Ectodermal cell (in vitro differentiated cells): ENCODE measurements around the gene ZCCHC24.
"Not testable (repeated sequence)": the region's sequence is repeated elsewhere in the genome, so short reads cannot be mapped to it uniquely, and the experiment has no call there.

Experiments used
- H3K27ac ChIP-seq: 2 replicates; pipeline ENCODE4 v1.7.0; 2013; ENCODE audit warnings: mild to moderate bottlenecking, low read depth, low read length; ENCODE audit not compliant: insufficient read depth, poor library complexity, severe bottlenecking
- H3K27me3 ChIP-seq: 2 replicates; pipeline ENCODE4 v1.7.0; 2013; ENCODE audit warnings: mild to moderate bottlenecking, low read length; ENCODE audit not compliant: insufficient read depth, control insufficient read depth, poor library complexity, severe bottlenecking
- H3K36me3 ChIP-seq: one replicate; pipeline ENCODE4 v1.7.0; 2013; ENCODE audit warnings: low read length; ENCODE audit not compliant: control insufficient read depth, insufficient read depth
- H3K4me1 ChIP-seq: one replicate; pipeline ENCODE4 v1.7.0; 2013; ENCODE audit warnings: low read length; ENCODE audit not compliant: control insufficient read depth, insufficient read depth
- H3K4me3 ChIP-seq: 2 replicates; pipeline ENCODE4 v1.7.0; 2013; ENCODE audit warnings: low read depth, low read length, control low read depth; ENCODE audit not compliant: insufficient read depth
- H3K9me3 ChIP-seq: 2 replicates; pipeline ENCODE4 v1.7.0; 2013; ENCODE audit warnings: mild to moderate bottlenecking, low read length, moderate library complexity; ENCODE audit not compliant: control insufficient read depth
- WGBS, 2 experiments: methylation state at CpG; one replicate each; pipeline ENCODE4 v1.1.7; 2013; ENCODE audit warnings: missing lambda C conversion rate in 2 of 2; 5-methylcytosine and 5-hydroxymethylcytosine counted together

ZCCHC24 gene

DNA sequence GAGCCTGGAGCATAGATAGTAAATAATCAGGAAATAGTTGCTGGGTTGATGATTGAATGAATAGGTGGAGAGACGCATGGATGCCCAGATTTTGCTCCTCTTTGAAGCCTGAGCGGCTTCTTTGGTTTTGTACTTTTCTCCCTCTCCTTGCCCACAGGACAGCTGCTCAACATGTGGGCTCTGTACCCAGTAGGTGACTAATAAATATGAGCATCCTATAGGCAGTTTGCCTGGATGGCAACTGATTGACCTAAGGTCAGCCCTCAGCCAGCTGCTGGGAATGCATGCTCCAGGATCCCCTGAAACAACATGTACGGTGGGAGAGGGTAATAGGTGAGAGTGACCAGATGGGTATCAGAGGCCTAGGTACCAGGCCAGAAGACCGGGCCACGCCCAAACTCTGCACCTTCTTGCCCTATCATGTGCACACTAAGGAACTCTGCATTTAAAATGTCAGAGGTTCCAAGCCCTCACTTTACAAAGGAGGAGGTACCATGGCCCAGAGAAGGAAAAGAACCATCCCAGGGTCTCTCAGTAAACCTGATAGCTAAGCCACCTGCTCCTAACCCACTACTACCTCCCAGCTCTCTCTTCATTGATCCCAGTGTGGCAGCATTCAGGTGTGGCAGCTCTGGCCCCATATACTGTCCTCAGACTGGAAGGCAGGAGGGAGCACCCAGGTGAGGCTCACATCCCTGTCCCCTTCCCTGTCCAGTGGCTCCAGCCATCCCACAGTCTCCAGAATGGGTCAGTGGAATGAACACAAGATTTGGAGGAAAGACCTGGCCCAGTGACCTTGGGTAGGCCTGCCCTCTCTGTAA lies 2.7 kb upstream of the ZCCHC24 start:
- WGBS, 2 experiments: 90 to 93% methylated on average over 5 of the region's 5 CpGs
- H3K27me3 ChIP-seq: peaks cover 19% of the 10 kb centered on the region
- H3K27ac ChIP-seq: no peak overlapping the region
- H3K4me1 ChIP-seq: peaks cover 24% of the 10 kb centered on the region
- no peaks in the 10 kb centered on the region for H3K36me3 ChIP-seq
- no peaks in the 10 kb centered on the region for H3K9me3 ChIP-seq
- H3K4me3 ChIP-seq: no peak overlapping the region

DNA sequence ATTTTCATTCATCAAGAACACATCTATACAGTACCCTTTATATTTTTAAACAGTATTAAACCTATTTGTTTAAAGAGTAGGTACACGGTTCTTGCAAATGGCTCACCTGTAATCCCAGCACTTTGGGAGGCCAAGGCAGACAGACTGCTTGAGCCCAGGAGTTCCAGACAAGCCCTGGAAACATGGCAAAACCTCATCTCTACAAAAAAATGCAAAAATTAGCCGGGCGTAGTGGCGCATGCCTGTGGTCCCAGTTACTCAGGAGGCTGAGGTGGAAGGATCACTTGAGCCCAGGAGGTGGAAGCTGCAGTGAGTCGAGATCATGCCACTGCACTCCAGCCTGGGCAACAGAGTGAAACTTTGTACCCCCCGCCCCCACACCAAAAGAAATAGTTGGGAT lies 1.8 kb upstream of the ZCCHC24 start:
- H3K36me3 ChIP-seq, H3K9me3 ChIP-seq, H3K27ac ChIP-seq, H3K4me3 ChIP-seq: not testable (repeated sequence)
- peaks cover 22% of the 10 kb centered on the region for H3K4me1 ChIP-seq
- H3K27me3 ChIP-seq: peaks cover 20% of the 10 kb centered on the region
- 88% methylated on average over 6 of the region's 6 CpGs for WGBS, 2 experiments

DNA sequence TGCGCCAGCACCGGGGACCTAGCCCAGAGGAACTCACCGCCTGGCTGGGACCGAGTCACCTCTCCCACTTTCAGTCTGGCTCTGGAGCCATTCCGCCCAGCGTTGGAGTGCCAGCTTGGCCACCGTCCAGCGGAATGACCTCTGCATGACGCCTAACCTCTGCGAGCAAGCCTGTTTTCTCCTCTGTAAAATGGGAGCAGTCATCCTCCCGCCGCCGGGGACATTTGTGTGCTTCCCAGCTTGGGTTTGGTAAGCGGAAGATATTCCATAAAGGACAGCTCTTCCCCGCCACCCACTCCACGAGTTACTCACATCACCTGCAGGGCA lies 1.3 kb upstream of the ZCCHC24 start:
- Histone ChIP-seq H3K27ac (no peak overlapping the region), H3K27me3 (peaks cover 20% of the 10 kb centered on the region), H3K9me3 (no peaks in the 10 kb centered on the region), H3K4me1 (peaks cover 22% of the 10 kb centered on the region), H3K4me3 (peak overlapping the region; percentile 63), H3K36me3 (no peaks in the 10 kb centered on the region)
- 22% methylated on average over 16 of the region's 16 CpGs for WGBS, 2 experiments

DNA sequence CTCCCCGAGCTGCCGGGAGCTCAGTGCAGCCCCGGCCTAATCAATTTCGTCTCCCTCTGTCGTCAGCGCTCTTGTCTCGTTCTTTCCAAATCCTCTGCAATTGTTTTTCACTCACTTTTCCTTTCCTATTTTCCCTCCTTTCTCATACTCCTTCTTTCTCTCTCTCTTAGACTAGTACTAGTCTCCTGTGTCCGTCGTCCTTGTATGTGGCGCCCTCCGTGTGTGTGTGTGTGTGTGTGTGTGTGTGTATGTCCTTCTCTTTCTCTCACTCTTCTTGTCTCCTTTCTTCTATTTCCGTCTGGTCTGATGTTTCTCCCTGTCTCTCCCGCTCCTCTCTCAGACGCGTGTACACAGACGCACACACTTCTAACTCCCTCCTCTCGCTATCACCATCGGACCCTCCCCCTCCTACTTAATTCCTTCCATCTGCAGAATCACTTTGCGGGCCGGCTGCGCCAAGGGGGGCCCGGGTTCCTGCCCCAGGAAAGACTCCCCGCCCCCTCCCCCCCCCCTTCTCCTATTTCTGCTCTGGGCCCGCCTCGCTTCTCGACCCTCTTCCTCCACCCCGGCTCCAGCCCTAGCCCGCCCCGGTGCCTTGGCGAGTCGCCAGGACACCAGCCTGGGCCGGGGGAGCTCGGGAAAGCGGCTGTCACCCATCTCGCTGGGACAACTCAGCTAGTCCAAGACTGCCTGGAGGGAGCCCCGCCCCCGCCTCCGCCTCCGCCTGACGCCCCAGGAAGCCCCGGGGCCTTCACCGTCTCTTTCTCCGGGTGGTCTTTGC lies 743 bp upstream of the ZCCHC24 start:
- WGBS, 2 experiments: 0% methylated on average over 38 to 39 of the region's 43 CpGs
- H3K36me3 ChIP-seq: no peaks in the 10 kb centered on the region
- peaks cover 20% of the 10 kb centered on the region for H3K27me3 ChIP-seq
- peak overlapping the region; percentile 63 for H3K4me3 ChIP-seq
- H3K9me3 ChIP-seq: no peaks in the 10 kb centered on the region
- H3K4me1 ChIP-seq: peaks cover 22% of the 10 kb centered on the region
- peak overlapping the region; percentile 71 for H3K27ac ChIP-seq

DNA sequence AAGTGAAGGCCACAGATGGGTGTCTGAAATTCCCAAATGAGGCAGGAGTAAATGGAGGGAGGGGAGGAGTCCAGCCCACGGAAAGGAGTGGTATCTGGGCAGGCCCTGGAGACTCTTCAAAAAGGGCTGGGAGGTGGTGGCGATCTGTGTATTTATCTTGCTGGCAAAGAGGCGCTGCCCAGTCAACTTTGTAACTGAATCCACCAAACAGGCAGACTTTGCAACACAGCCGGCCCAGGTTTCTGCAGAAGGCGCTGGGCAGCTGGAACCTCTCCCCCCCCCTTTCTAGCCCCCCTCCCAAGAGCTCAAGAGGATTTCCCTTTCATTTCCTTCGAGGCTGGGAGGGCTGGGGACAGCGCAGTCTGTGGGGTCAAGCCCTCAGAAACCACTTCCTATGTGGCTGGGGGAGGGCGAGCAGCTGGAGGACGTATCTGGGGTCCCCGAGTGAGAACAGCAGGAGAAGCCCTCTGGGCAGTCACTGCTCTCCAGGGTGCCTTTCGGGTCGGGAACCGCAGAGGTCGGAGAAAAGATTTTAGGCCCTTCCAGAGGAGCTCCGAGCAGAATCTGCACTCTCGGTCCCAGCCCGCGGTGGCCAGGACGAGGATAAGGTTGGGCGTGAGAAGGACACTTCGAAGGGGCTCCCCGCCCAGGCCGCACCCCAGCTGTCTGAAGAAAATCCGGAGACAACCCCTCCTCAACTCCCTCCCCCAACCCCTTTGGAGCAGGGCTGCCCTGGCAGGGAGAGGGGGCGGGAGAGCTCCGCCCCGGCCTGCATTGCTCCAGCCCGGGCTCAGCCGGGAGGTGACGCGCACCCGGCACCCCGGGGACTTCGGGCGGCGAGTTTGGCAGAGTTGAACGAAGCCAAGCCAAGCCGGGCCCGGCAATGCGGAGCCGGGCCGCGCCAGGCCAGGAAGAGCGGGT lies 965 bp downstream of the ZCCHC24 start:
- no peak overlapping the region for H3K27ac ChIP-seq

DNA sequence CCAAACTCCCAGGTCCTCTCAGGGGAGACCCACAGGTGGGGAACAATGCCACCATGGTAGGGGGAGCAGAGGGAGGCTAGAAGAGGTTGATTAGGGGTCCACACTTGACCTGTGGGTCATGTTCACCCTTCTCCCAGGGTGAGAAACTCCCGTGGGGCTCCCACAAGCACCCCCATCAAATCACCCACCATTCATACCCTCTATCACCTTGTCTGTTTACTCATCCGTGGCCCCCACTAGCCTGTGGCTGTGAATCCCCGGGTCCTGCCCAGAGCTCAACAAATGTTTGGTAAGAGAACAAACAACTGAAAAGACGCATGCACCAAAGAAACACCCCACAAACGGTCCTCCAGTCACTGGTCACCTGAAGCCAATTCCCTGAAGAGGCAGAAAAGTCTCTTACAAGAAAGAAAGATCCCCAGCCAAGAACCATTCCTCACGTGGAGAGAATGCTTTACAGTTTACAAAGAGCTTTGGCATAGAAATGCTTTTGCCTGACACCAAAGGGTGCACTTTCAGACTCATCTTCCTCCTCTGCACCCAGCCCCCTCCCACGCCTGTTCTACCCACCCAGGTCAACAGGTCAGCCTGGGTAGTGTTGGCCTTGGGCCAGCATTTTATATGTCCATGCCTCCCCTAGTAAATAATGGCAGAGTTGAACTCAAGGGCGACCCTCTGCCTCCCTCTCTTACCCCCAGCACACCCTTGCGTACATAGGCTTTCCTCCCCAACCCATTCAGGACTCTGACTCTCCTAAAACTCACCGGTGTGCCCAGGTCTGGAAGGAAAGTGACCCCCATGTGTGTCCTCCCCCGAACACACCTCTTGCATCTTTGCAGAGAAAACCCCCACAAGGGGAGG lies 1.9 kb downstream of the ZCCHC24 start:
- H3K4me3 ChIP-seq: peak overlapping the region; percentile 63

More for the DNA sequence above, 965 bp downstream of the ZCCHC24 start:
- WGBS, 2 experiments: 1 to 2% methylated on average over 44 of the region's 44 CpGs
- Histone ChIP-seq H3K9me3 (no peaks in the 10 kb centered on the region), H3K4me1 (peaks cover 18% of the 10 kb centered on the region), H3K4me3 (peak overlapping the region; percentile 63), H3K36me3 (no peaks in the 10 kb centered on the region), H3K27me3 (peaks cover 20% of the 10 kb centered on the region)

DNA sequence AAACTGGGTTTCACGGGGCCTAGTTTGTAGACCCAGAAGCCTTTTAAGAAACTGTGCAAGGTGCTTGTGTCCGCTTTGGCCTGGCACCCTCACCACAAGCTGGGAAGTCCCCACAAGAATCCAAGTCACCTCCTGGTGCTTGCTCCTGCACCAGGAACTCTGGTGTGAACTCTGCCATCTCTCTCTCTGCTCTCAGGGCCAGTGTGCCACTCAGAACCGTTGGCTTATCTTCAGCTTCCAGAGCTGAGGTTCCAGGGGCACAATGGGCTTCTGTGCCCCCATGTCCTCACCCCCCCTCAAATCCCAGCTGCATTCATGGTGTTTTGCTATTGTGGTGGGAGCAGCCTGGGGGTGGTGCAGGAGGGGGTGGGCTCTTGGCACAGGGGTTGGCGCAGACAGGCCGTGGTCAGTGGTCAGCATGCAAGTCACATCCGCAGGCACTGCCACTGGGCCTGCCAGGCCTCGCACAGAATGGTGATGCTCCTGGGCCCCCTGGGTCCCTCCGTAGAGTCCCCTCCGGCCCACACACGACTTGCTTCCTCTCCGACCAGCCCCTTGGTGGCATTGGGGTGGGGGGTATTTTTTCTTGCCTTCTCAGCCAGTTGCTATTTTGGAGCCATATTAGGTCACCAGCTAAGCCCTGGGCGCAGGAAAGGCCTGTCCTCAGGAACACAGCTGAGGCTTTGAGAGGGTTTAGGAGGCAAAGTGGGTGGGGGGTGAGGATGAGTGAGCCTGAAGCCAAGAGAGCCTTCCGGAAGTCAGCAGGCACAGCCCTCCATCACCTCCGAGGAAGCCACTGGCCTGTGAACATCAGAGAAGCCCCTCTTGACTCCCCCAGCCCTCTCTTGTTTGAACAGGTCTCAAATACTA lies 3.0 kb downstream of the ZCCHC24 start:
- no peak overlapping the region for H3K4me3 ChIP-seq
- 93% methylated on average over 14 of the region's 14 CpGs for WGBS, 2 experiments
- peaks cover 14% of the 10 kb centered on the region for H3K27me3 ChIP-seq
- H3K36me3 ChIP-seq: no peaks in the 10 kb centered on the region
- no peak overlapping the region for H3K27ac ChIP-seq
- H3K9me3 ChIP-seq: no peaks in the 10 kb centered on the region
- H3K4me1 ChIP-seq: peaks cover 10% of the 10 kb centered on the region

More for the DNA sequence above, 1.9 kb downstream of the ZCCHC24 start:
- peaks cover 10% of the 10 kb centered on the region for H3K4me1 ChIP-seq
- no peaks in the 10 kb centered on the region for H3K36me3 ChIP-seq
- H3K27me3 ChIP-seq: peaks cover 20% of the 10 kb centered on the region
- WGBS, 2 experiments: 70 to 79% methylated on average over 11 of the region's 11 CpGs
- no peak overlapping the region for H3K27ac ChIP-seq
- no peaks in the 10 kb centered on the region for H3K9me3 ChIP-seq

DNA sequence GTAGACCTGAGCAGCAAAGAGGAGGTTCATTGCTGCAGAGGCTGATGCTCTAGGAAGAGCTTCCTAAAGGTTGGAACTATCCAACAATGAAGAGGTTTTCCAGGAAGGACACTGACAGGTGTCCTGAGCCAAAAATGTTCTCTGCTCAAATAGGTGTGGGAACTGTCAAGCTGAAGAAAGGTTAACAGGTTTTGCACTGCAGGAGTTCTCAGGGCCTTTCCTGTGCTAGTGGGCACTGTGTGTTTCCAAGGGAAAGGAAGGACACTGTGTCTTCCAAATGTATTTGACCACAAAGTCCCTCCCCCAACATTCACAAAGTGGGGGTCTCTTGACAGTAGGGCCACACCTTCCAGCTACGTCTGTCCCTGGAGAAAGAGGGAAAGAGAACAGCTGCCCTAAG lies 4.0 kb downstream of the ZCCHC24 start:
- no peak overlapping the region for H3K27ac ChIP-seq
- H3K4me1 ChIP-seq: peaks cover 11% of the 10 kb centered on the region
- no peak overlapping the region for H3K4me3 ChIP-seq
- H3K36me3 ChIP-seq: no peaks in the 10 kb centered on the region
- WGBS, 2 experiments: 79 to 92% methylated on average over 1 of the region's 1 CpG
- H3K27me3 ChIP-seq: peaks cover 4% of the 10 kb centered on the region
- no peaks in the 10 kb centered on the region for H3K9me3 ChIP-seq

DNA sequence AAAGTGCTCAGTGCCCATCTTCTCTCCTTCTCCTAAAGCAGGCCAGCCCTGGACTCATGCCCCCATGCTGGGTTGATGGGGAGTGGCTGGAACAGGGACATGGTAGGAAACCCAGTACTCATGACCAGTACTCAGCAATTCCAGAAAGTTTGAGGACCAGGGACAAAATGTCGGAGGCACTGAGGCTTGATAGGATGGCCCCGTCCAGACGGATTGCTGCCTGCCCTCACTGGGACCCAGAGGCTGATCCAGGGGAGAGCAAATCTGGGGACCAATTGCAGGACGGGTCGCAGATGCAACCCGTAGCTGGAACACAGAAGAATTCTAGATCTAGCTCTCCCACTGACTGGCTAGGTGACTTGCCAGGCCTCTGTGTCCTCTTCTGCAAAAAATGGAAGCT lies 5.1 kb downstream of the ZCCHC24 start:
- Histone ChIP-seq H3K4me3 (no peak overlapping the region), H3K27me3 (peaks cover 3% of the 10 kb centered on the region), H3K36me3 (no peaks in the 10 kb centered on the region), H3K4me1 (peaks cover 22% of the 10 kb centered on the region), H3K27ac (no peak overlapping the region), H3K9me3 (no peaks in the 10 kb centered on the region)
- WGBS, 2 experiments: 94% methylated on average over 6 of the region's 6 CpGs
